ENCODE measurements around the gene NFAT5. TPM values are rescaled to one million over a fixed set of nuclear protein-coding genes. Genes with fewer than 3 reads are reported as not detected.

Gene NFAT5
- total and polyA plus RNA-seq, 9 of the 15 experiments (the other 6 are each of a cell fraction or from before 2014, with no cell fraction given) = 0.78 to 20.5 (median 12.4) TPM

DNA sequence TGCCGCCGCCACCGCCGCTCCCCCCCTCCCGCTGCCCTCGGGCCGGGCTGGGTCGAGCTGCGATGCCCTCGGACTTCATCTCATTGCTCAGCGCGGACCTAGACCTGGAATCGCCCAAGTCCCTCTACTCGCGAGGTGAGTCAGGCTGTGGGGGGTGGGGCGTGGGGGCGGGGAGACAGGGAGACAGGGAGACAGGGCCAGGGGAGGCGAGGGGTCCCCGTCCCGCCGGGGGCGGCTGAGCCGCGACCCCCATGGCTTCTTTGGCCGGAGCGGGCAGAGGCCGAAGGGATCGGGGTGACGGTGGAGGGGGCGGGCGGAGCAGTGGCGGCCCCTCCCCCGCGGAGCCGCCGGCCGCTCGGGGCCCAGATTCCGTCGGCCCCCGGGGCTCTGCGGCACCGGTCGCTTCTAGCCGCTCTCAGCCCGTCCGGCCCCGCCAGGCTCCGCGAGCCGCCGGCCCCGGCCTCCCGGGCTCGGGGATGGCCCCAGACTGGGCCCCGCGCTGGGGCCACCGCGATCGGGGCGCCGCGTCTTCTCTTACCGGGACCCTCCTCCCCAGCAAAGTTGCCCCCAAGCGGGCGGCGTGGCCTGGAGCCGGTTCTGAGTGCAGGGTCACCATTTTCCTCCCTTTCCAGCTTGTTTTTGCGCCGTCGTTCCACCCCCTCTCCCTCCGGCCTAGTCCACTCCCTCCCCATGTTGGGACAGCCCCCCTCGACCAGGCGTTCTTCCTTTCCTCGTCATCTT, 644 bp downstream of the NFAT5 start (continued):
- TF ChIP-seq EHMT2 (IDR thresholded peaks at IDR 0.05) = no peak
- no peak for TF ChIP-seq HDAC6 (IDR thresholded peaks at IDR 0.05; ENCODE audit: low read depth, low read length)
- peak; percentile 21 for TF ChIP-seq FUS (optimal IDR thresholded peaks at IDR 0.05; ENCODE audit: low read depth, low read length)
- TF ChIP-seq TAF1 (IDR thresholded peaks at IDR 0.05; ENCODE audit: control insufficient read depth, extremely low read depth, insufficient read depth, low read length, severe bottlenecking) = peak; percentile 65
- no peak for TF ChIP-seq HDAC8 (tag; IDR thresholded peaks at IDR 0.05)
- no peak for TF ChIP-seq TRIM24 (IDR thresholded peaks at IDR 0.05)
- TF ChIP-seq SETDB1 (IDR thresholded peaks at IDR 0.05; ENCODE audit: low read length) = no peak
- no peak for TF ChIP-seq PTRF (tag; IDR thresholded peaks at IDR 0.05)
- TF ChIP-seq GABPB2 (CRISPR knock-in tag; conservative IDR thresholded peaks at IDR 0.05) = no peak
- peak; percentile 96 for TF ChIP-seq ZBTB7A (IDR thresholded peaks at IDR 0.05; ENCODE audit: borderline replicate concordance, control insufficient read depth, low read depth, low read length)
- no peak for TF ChIP-seq BACH1 (tag; IDR thresholded peaks at IDR 0.05)
- TF ChIP-seq CBX3 (IDR thresholded peaks at IDR 0.05; ENCODE audit: borderline replicate concordance in 1 of 2, low read length in 2 of 2) = no peak
- no peak for TF ChIP-seq JUNB (CRISPR knock-in tag; conservative IDR thresholded peaks at IDR 0.05)
- 0 out of 2 replicates have a peak, but pooled peaks have one; percentile 21 for TF ChIP-seq PRMT5 (CRISPR knock-in tag; IDR thresholded peaks at IDR 0.05)
- TF ChIP-seq, protein P1, sequence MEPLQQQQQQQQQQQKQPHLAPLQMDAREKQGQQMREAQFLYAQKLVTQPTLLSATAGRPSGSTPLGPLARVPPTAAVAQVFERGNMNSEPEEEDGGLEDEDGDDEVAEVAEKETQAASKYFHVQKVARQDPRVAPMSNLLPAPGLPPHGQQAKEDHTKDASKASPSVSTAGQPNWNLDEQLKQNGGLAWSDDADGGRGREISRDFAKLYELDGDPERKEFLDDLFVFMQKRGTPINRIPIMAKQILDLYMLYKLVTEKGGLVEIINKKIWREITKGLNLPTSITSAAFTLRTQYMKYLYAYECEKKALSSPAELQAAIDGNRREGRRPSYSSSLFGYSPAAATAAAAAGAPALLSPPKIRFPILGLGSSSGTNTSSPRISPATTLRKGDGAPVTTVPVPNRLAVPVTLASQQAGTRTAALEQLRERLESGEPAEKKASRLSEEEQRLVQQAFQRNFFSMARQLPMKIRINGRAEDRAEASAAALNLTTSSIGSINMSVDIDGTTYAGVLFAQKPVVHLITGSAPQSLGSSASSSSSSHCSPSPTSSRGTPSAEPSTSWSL (CRISPR knock-in tag; IDR thresholded peaks at IDR 0.05; ENCODE audit: borderline replicate concordance) = no peak
- TF ChIP-seq CBX2 (IDR thresholded peaks at IDR 0.05; ENCODE audit: insufficient read depth, low read length, poor library complexity, severe bottlenecking) = no peak
- 0 out of 2 replicates have a peak, but pooled peaks have one; percentile 20 for TF ChIP-seq OTX1 (CRISPR knock-in tag; IDR thresholded peaks at IDR 0.05)
- TF ChIP-seq ZNF436 (CRISPR knock-in tag; IDR thresholded peaks at IDR 0.05) = no peak
- TF ChIP-seq RBBP5 (IDR thresholded peaks at IDR 0.05; ENCODE audit: borderline replicate concordance, insufficient read depth, low read length, poor library complexity, severe bottlenecking) = peak; percentile 84
- TF ChIP-seq TCF7 (IDR thresholded peaks at IDR 0.05; ENCODE audit: borderline replicate concordance) = no peak
- TF ChIP-seq HMG20A (CRISPR knock-in tag; conservative IDR thresholded peaks at IDR 0.05) = no peak
- TF ChIP-seq CTCFL (IDR thresholded peaks at IDR 0.05; ENCODE audit: borderline replicate concordance, insufficient read depth, low read depth, low read length, poor library complexity, severe bottlenecking) = peak; percentile 4
- TF ChIP-seq MEF2A (IDR thresholded peaks at IDR 0.05; ENCODE audit: control insufficient read depth, low read depth, low read length) = no peak
- TF ChIP-seq ZNF212 (CRISPR knock-in tag; IDR thresholded peaks at IDR 0.05) = no peak
- TF ChIP-seq MIER1 (IDR thresholded peaks at IDR 0.05; ENCODE audit: low read depth) = no peak
- TF ChIP-seq NELFE (IDR thresholded peaks at IDR 0.05; ENCODE audit: insufficient read depth, insufficient read length) = no peak
- no peak for TF ChIP-seq PTTG1 (tag; IDR thresholded peaks at IDR 0.05; ENCODE audit: low read depth)

All from K562 (cell line).